ENCODE data around the gene CD63. TPM values are rescaled to one million over a fixed set of nuclear protein-coding genes. Genes with fewer than 3 reads are reported as not detected.

Gene CD63
- total RNA-seq, 1 donor from 2014 or later, result 1,317 TPM

- TF ChIP-seq CTCF (IDR thresholded peaks at IDR 0.05), result peak; percentile 98
- H3K9me3 Mint-ChIP-seq (ENCODE audit: low read depth), result no peaks in the 10 kb centered on the region
- H3K4me3 Mint-ChIP-seq (ENCODE audit: unreplicated experiment), result peak overlapping the region; percentile 77
- DNase-seq (ENCODE audit: low spot score), result no peak
- no peaks in the 10 kb centered on the region for H3K27me3 Mint-ChIP-seq (ENCODE audit: low read depth)
- peaks cover 21% of the 10 kb centered on the region for H3K4me1 Mint-ChIP-seq (ENCODE audit: low read depth)
- H3K27ac Mint-ChIP-seq (ENCODE audit: unreplicated experiment), result peak overlapping the region; percentile 85
- no peaks in the 10 kb centered on the region for H3K36me3 Mint-ChIP-seq (ENCODE audit: low read depth)
These were observed 9.6 kb upstream of the CD63 start for GRCh38 chr12:55738123-55739024.

GRCh38 chr12:55737581-55738122 lies 8.8 kb upstream of the CD63 start:
- peak overlapping the region; percentile 85 for H3K27ac Mint-ChIP-seq (ENCODE audit: unreplicated experiment)
- H3K4me1 Mint-ChIP-seq (ENCODE audit: low read depth), result peaks cover 19% of the 10 kb centered on the region
- DNase-seq (ENCODE audit: low spot score), result no peak
- no peaks in the 10 kb centered on the region for H3K27me3 Mint-ChIP-seq (ENCODE audit: low read depth)
- no peaks in the 10 kb centered on the region for H3K36me3 Mint-ChIP-seq (ENCODE audit: low read depth)
- peak overlapping the region; percentile 77 for H3K4me3 Mint-ChIP-seq (ENCODE audit: unreplicated experiment)
- peak; percentile 49 for TF ChIP-seq CTCF (IDR thresholded peaks at IDR 0.05)
- H3K9me3 Mint-ChIP-seq (ENCODE audit: low read depth), result no peaks in the 10 kb centered on the region

- DNase-seq (ENCODE audit: low spot score), result no peak
- peak; percentile 79 for TF ChIP-seq CTCF (IDR thresholded peaks at IDR 0.05)
- peaks cover 16% of the 10 kb centered on the region for H3K4me1 Mint-ChIP-seq (ENCODE audit: low read depth)
- no peak overlapping the region for H3K4me3 Mint-ChIP-seq (ENCODE audit: unreplicated experiment)
- H3K27me3 Mint-ChIP-seq (ENCODE audit: low read depth), result no peaks in the 10 kb centered on the region
- H3K27ac Mint-ChIP-seq (ENCODE audit: unreplicated experiment), result peak overlapping the region; percentile 69
- H3K9me3 Mint-ChIP-seq (ENCODE audit: low read depth), result no peaks in the 10 kb centered on the region
- no peaks in the 10 kb centered on the region for H3K36me3 Mint-ChIP-seq (ENCODE audit: low read depth)
These were observed 8.2 kb upstream of the CD63 start for GRCh38 chr12:55736780-55737580.

GRCh38 chr12:55736076-55736475 lies 7.3 kb upstream of the CD63 start:
- Mint-ChIP-seq H3K4me3 (ENCODE audit: unreplicated experiment) (no peak overlapping the region), H3K36me3 (ENCODE audit: low read depth) (no peaks in the 10 kb centered on the region), H3K27ac (ENCODE audit: unreplicated experiment) (no peak overlapping the region), H3K27me3 (ENCODE audit: low read depth) (no peaks in the 10 kb centered on the region), H3K4me1 (ENCODE audit: low read depth) (peaks cover 16% of the 10 kb centered on the region), H3K9me3 (ENCODE audit: low read depth) (no peaks in the 10 kb centered on the region)
- no peak for TF ChIP-seq CTCF (IDR thresholded peaks at IDR 0.05)
- no peak for DNase-seq (ENCODE audit: low spot score)

GRCh38 chr12:55734595-55734994 lies 5.8 kb upstream of the CD63 start:
- Mint-ChIP-seq H3K9me3 (ENCODE audit: low read depth) (no peaks in the 10 kb centered on the region), H3K4me1 (ENCODE audit: low read depth) (peaks cover 29% of the 10 kb centered on the region), H3K27ac (ENCODE audit: unreplicated experiment) (no peak overlapping the region), H3K4me3 (ENCODE audit: unreplicated experiment) (no peak overlapping the region), H3K36me3 (ENCODE audit: low read depth) (no peaks in the 10 kb centered on the region), H3K27me3 (ENCODE audit: low read depth) (no peaks in the 10 kb centered on the region)
- TF ChIP-seq CTCF (IDR thresholded peaks at IDR 0.05), result no peak
- DNase-seq (ENCODE audit: low spot score), result no peak
